GM23248 (cell line): ENCODE results near the gene GDAP1L1. TPM values are rescaled to one million over a fixed set of nuclear protein-coding genes. Genes with fewer than 3 reads are reported as not detected.

ENCODE experiments used
- DNase-seq: peaks from one replicate; pipeline ENCODE4 v3.0.0-alpha.2; 2015
- H2AFZ ChIP-seq: fragments of 200-600 bp; sonication (generic); 2 replicates; pipeline ENCODE4 v1.6.1; 2016; ENCODE audit warnings: antibody characterized with exemption
- H3F3A ChIP-seq: fragments of 200-600 bp; sonication (generic); 2 replicates; pipeline ENCODE4 v1.6.1; 2016; ENCODE audit warnings: mild to moderate bottlenecking, antibody characterized with exemption, mixed run types; ENCODE audit not compliant: insufficient read depth
- H3K27ac ChIP-seq: fragments of 200-600 bp; sonication (generic); 2 replicates; pipeline ENCODE4 v1.5.1; 2016; ENCODE audit warnings: mild to moderate bottlenecking
- H3K27me3 ChIP-seq: fragments of 200-600 bp; sonication (generic); replicated peaks from 2 replicates; pipeline ENCODE4 v1.6.1; 2016; ENCODE audit warnings: mild to moderate bottlenecking; ENCODE audit not compliant: insufficient read depth
- H3K36me3 ChIP-seq: fragments of 200-600 bp; sonication (generic); 2 replicates; pipeline ENCODE4 v1.6.1; 2016; ENCODE audit warnings: low read depth, mild to moderate bottlenecking
- H3K4me1 ChIP-seq: fragments of 200-600 bp; sonication (generic); 2 replicates; pipeline ENCODE4 v1.6.1; 2016; ENCODE audit warnings: mild to moderate bottlenecking; ENCODE audit not compliant: insufficient read depth
- H3K4me2 ChIP-seq: fragments of 200-600 bp; sonication (generic); one replicate; pipeline ENCODE4 v1.6.1; 2016; ENCODE audit warnings: mild to moderate bottlenecking; ENCODE audit not compliant: unreplicated experiment
- H3K4me3 ChIP-seq: fragments of 200-600 bp; sonication (generic); 2 replicates; pipeline ENCODE4 v1.5.1; 2016; ENCODE audit warnings: mild to moderate bottlenecking
- H3K79me2 ChIP-seq: fragments of 200-600 bp; sonication (generic); 2 replicates; pipeline ENCODE4 v1.6.1; 2016; ENCODE audit warnings: mild to moderate bottlenecking; ENCODE audit not compliant: insufficient read depth
- H3K9ac ChIP-seq: fragments of 200-600 bp; sonication (generic); 2 replicates; pipeline ENCODE4 v1.6.1; 2016; ENCODE audit warnings: mild to moderate bottlenecking
- H3K9me2 ChIP-seq: fragments of 200-600 bp; sonication (generic); 2 replicates; pipeline ENCODE4 v1.6.1; 2016; ENCODE audit warnings: mixed run types, mild to moderate bottlenecking, moderate library complexity; ENCODE audit not compliant: insufficient read depth
- H3K9me3 ChIP-seq: fragments of 200-600 bp; sonication (generic); one replicate; pipeline ENCODE4 v1.6.1; 2017; ENCODE audit warnings: low read depth
- H4K20me1 ChIP-seq: fragments of 200-600 bp; sonication (generic); 2 replicates; pipeline ENCODE4 v1.6.0; 2016; ENCODE audit not compliant: insufficient read depth
- EZH2 ChIP-seq: fragments of 200-600 bp; sonication (generic); IDR thresholded peaks from 2 replicates; pipeline ENCODE4 v1.6.1; 2018; ENCODE audit warnings: antibody characterized with exemption, mild to moderate bottlenecking; ENCODE audit not compliant: insufficient read depth, poor library complexity, severe bottlenecking
- EZH2phosphoT487 ChIP-seq: fragments of 200-600 bp; sonication (generic); IDR thresholded peaks from 2 replicates; pipeline ENCODE4 v1.6.1; 2018; ENCODE audit warnings: antibody characterized with exemption, moderate library complexity, mild to moderate bottlenecking, low read depth; ENCODE audit not compliant: insufficient read depth
- WGBS, 2 experiments: methylation state at CpG; one replicate each; pipeline ENCODE4 v1.1.6; 2015 to 2017; ENCODE audit warnings: low lambda C conversion rate in 2 of 2, low coverage in 1 of 2; ENCODE audit errors: missing lambda C conversion rate in 2 of 2; 5-methylcytosine and 5-hydroxymethylcytosine counted together
- in situ Hi-C: fragments of 300-500 bp; cut with MboI; formaldehyde crosslinking; loops from 2 replicates; pipeline ENCODE4 v1.15.0; 2020
- polyA plus RNA-seq: library from polyadenylated mRNA; unstranded; fragments of >200 nt; fragmentation: Nextera tagmentation; extraction: Ambion mirVana; gene quantifications from 2 replicates; pipeline ENCODE4 v1.2.1, GENCODE V29; 2016
- total RNA-seq: library from RNA; depleted of rRNA; stranded (reverse); fragments of >200 nt; shearing (Covaris generic); gene quantifications from 2 replicates; pipeline ENCODE4 v1.2.3, GENCODE V29; 2014

Gene GDAP1L1
- total and polyA plus RNA-seq, 2 experiments from 2014 or later: not detected

- 63 to 75% methylated on average over 3 of the region's 3 CpGs for WGBS, 2 experiments
- no peak overlapping the region for H3K4me3 ChIP-seq
Observed at GRCh38 chr20:44221368-44221954, 25.6 kb upstream of the GDAP1L1 start.

GRCh38 chr20:44222027-44222426, 25.1 kb upstream of the GDAP1L1 start:
- no peak overlapping the region for H3K9ac ChIP-seq
- H3K27me3 ChIP-seq: no peaks in the 10 kb centered on the region
- no peaks in the 10 kb centered on the region for H3K9me3 ChIP-seq
- no peaks in the 10 kb centered on the region for H3K36me3 ChIP-seq
- no peak overlapping the region for H3K4me2 ChIP-seq
- no peaks in the 10 kb centered on the region for H3K79me2 ChIP-seq
- no peak overlapping the region for H3K27ac ChIP-seq
- H2AFZ ChIP-seq: no peak overlapping the region
- no peaks in the 10 kb centered on the region for H4K20me1 ChIP-seq
- H3F3A ChIP-seq: no peaks in the 10 kb centered on the region
- no peak overlapping the region for H3K4me3 ChIP-seq
- WGBS, 2 experiments: 73 to 79% methylated on average over 5 of the region's 5 CpGs
- TF ChIP-seq EZH2: no peak
- no peak for TF ChIP-seq EZH2phosphoT487
- no peak for DNase-seq
- in situ Hi-C loops: loop anchor here (25.0 kb wide), 1 partner anchor 390 kb away; no protein-coding TSS in a partner anchor
- no peaks in the 10 kb centered on the region for H3K9me2 ChIP-seq
- H3K4me1 ChIP-seq: no peaks in the 10 kb centered on the region

More at GRCh38 chr20:44221368-44221954, 25.6 kb upstream of the GDAP1L1 start:
- Histone ChIP-seq H3K4me2 (no peak overlapping the region), H3K9ac (no peak overlapping the region), H3K27ac (no peak overlapping the region), H2AFZ (no peak overlapping the region), H3K4me1 (no peaks in the 10 kb centered on the region), H3F3A (no peaks in the 10 kb centered on the region), H4K20me1 (no peaks in the 10 kb centered on the region), H3K79me2 (no peaks in the 10 kb centered on the region), H3K9me2 (no peaks in the 10 kb centered on the region), H3K27me3 (no peaks in the 10 kb centered on the region), H3K9me3 (no peaks in the 10 kb centered on the region), H3K36me3 (no peaks in the 10 kb centered on the region)
- in situ Hi-C loops: loop anchor here (25.0 kb wide), 1 partner anchor 391 kb away; no protein-coding TSS in a partner anchor
- DNase-seq: no peak
- TF ChIP-seq EZH2phosphoT487 (no peak), EZH2 (no peak)

GRCh38 chr20:44222633-44223368, 24.3 kb upstream of the GDAP1L1 start:
- Histone ChIP-seq H3K4me3 (no peak overlapping the region), H3K79me2 (no peaks in the 10 kb centered on the region), H4K20me1 (no peaks in the 10 kb centered on the region), H3K27ac (no peak overlapping the region), H3K27me3 (no peaks in the 10 kb centered on the region), H3K4me2 (no peak overlapping the region), H3K9me3 (no peaks in the 10 kb centered on the region), H3F3A (no peaks in the 10 kb centered on the region), H3K9me2 (no peaks in the 10 kb centered on the region), H3K36me3 (no peaks in the 10 kb centered on the region), H3K4me1 (no peaks in the 10 kb centered on the region), H2AFZ (no peak overlapping the region), H3K9ac (no peak overlapping the region)
- DNase-seq: no peak
- in situ Hi-C loops: loop anchor here (25.0 kb wide), 1 partner anchor 390 kb away; no protein-coding TSS in a partner anchor
- no peak for TF ChIP-seq EZH2phosphoT487
- no peak for TF ChIP-seq EZH2
- WGBS, 2 experiments: 61 to 62% methylated on average over 7 of the region's 7 CpGs

GRCh38 chr20:44223721-44224120, 23.4 kb upstream of the GDAP1L1 start:
- Histone ChIP-seq H3K9ac (no peak overlapping the region), H3K27ac (no peak overlapping the region), H3K4me3 (no peak overlapping the region), H3K79me2 (no peaks in the 10 kb centered on the region), H3K4me2 (no peak overlapping the region), H4K20me1 (no peaks in the 10 kb centered on the region), H3K9me2 (no peaks in the 10 kb centered on the region), H3K9me3 (no peaks in the 10 kb centered on the region), H3F3A (no peaks in the 10 kb centered on the region), H3K4me1 (no peaks in the 10 kb centered on the region), H2AFZ (no peak overlapping the region), H3K36me3 (no peaks in the 10 kb centered on the region), H3K27me3 (no peaks in the 10 kb centered on the region)
- no peak for TF ChIP-seq EZH2phosphoT487
- TF ChIP-seq EZH2: no peak
- DNase-seq: no peak
- WGBS, 2 experiments: 56 to 58% methylated on average over 5 of the region's 5 CpGs
- in situ Hi-C loops: loop anchor here (25.0 kb wide), 1 partner anchor 389 kb away; no protein-coding TSS in a partner anchor
